H9 (cell line): Measurements from ENCODE around the gene EML1. TPM values are rescaled to one million over a fixed set of nuclear protein-coding genes. Genes with fewer than 3 reads are reported as not detected.

ENCODE experiments used
- DNase-seq: peaks from one replicate; pipeline ENCODE4 v3.0.0-alpha.2; 2017
- H2AFZ ChIP-seq: one replicate; pipeline ENCODE4 v1.6.1; 2013; ENCODE audit warnings: mild to moderate bottlenecking, low read length, control low read depth, moderate library complexity
- H2AK5ac ChIP-seq: 2 replicates; pipeline ENCODE4 v1.6.1; 2013; ENCODE audit warnings: low read length, control low read depth, mixed read lengths; ENCODE audit not compliant: insufficient read length
- H2BK120ac ChIP-seq: one replicate; pipeline ENCODE4 v1.6.1; 2013; ENCODE audit warnings: low read depth, mild to moderate bottlenecking, low read length, control low read depth, inconsistent platforms; ENCODE audit not compliant: poor library complexity, severe bottlenecking
- H2BK12ac ChIP-seq: 2 replicates; pipeline ENCODE4 v1.6.1; 2013; ENCODE audit warnings: low read length, control low read depth, mixed read lengths, low read depth; ENCODE audit not compliant: insufficient read length
- H2BK15ac ChIP-seq: 2 replicates; pipeline ENCODE4 v1.6.1; 2013; ENCODE audit warnings: low read depth, low read length, control low read depth
- H2BK20ac ChIP-seq: one replicate; pipeline ENCODE4 v1.6.1; 2013; ENCODE audit warnings: low read depth, mild to moderate bottlenecking, low read length, control low read depth, inconsistent platforms; ENCODE audit not compliant: poor library complexity, severe bottlenecking
- H2BK5ac ChIP-seq: 2 replicates; pipeline ENCODE4 v1.6.1; 2013; ENCODE audit warnings: low read length, control low read depth, mixed read lengths; ENCODE audit not compliant: insufficient read length
- H3K14ac ChIP-seq: 2 replicates; pipeline ENCODE4 v1.6.1; 2013; ENCODE audit warnings: low read length, control low read depth; ENCODE audit not compliant: insufficient read depth
- H3K18ac ChIP-seq: 2 replicates; pipeline ENCODE4 v1.6.1; 2013; ENCODE audit warnings: low read depth, mild to moderate bottlenecking, mixed read lengths, low read length, control low read depth; ENCODE audit not compliant: insufficient read length
- H3K23ac ChIP-seq: 2 replicates; pipeline ENCODE4 v1.6.1; 2013; ENCODE audit warnings: low read length, control low read depth, mixed read lengths, low read depth; ENCODE audit not compliant: insufficient read length
- H3K23me2 ChIP-seq: 2 replicates; pipeline ENCODE4 v1.6.1; 2013; ENCODE audit warnings: low read depth, mild to moderate bottlenecking, mixed read lengths, low read length, control low read depth; ENCODE audit not compliant: insufficient read length, poor library complexity, severe bottlenecking
- H3K27ac ChIP-seq: 2 replicates; pipeline ENCODE4 v1.5.1; 2013; ENCODE audit warnings: low read length, control low read depth, mixed read lengths, low read depth; ENCODE audit not compliant: insufficient read length
- H3K27me3 ChIP-seq: 2 replicates; pipeline ENCODE4 v1.6.1; 2013; ENCODE audit warnings: low read length, control low read depth, inconsistent platforms; ENCODE audit not compliant: insufficient read depth
- H3K4ac ChIP-seq: 2 replicates; pipeline ENCODE4 v1.6.1; 2013; ENCODE audit warnings: low read depth, mild to moderate bottlenecking, control low read depth, inconsistent platforms, low read length, moderate library complexity
- H3K4me1 ChIP-seq: 2 replicates; pipeline ENCODE4 v1.6.1; 2013; ENCODE audit warnings: low read length, control low read depth, inconsistent platforms; ENCODE audit not compliant: insufficient read depth
- H3K4me2 ChIP-seq: 2 replicates; pipeline ENCODE4 v1.6.1; 2013; ENCODE audit warnings: low read length, control low read depth, mixed read lengths; ENCODE audit not compliant: insufficient read length, insufficient read depth
- H3K56ac ChIP-seq: 2 replicates; pipeline ENCODE4 v1.6.1; 2013; ENCODE audit warnings: low read depth, mild to moderate bottlenecking, mixed read lengths, low read length, control low read depth; ENCODE audit not compliant: insufficient read length
- H3K79me1 ChIP-seq: 2 replicates; pipeline ENCODE4 v1.6.1; 2013; ENCODE audit warnings: low read depth, mild to moderate bottlenecking, moderate library complexity, low read length, control low read depth, inconsistent platforms; ENCODE audit not compliant: insufficient read depth, poor library complexity, severe bottlenecking
- H3K79me2 ChIP-seq: 2 replicates; pipeline ENCODE4 v1.6.1; 2013; ENCODE audit warnings: low read length, control low read depth, inconsistent platforms; ENCODE audit not compliant: insufficient read depth
- H3K9ac ChIP-seq: 2 replicates; pipeline ENCODE4 v1.6.1; 2013; ENCODE audit warnings: low read length, control low read depth, mixed read lengths; ENCODE audit not compliant: insufficient read length; ENCODE audit errors: extremely low read depth
- H3K9me3 ChIP-seq: one replicate; pipeline ENCODE4 v1.6.1; 2013; ENCODE audit warnings: low read depth, low read length, inconsistent platforms; ENCODE audit not compliant: control insufficient read depth
- H3T11ph ChIP-seq: one replicate; pipeline ENCODE4 v1.6.1; 2013; ENCODE audit warnings: mild to moderate bottlenecking, low read length, control low read depth, inconsistent platforms
- H4K20me1 ChIP-seq: one replicate; pipeline ENCODE4 v1.6.1; 2013; ENCODE audit not compliant: control insufficient read depth, insufficient read length, insufficient read depth
- H4K5ac ChIP-seq: 2 replicates; pipeline ENCODE4 v1.6.1; 2013; ENCODE audit warnings: low read depth, mild to moderate bottlenecking, mixed read lengths, low read length, control low read depth; ENCODE audit not compliant: insufficient read length
- H4K8ac ChIP-seq: replicated peaks from 2 replicates; pipeline ENCODE4 v1.6.1; 2013; ENCODE audit warnings: low read length, control low read depth, mixed read lengths, low read depth; ENCODE audit not compliant: insufficient read length
- H4K91ac ChIP-seq: 2 replicates; pipeline ENCODE4 v1.6.1; 2013; ENCODE audit warnings: low read depth, mild to moderate bottlenecking, moderate library complexity, mixed read lengths, low read length, control low read depth; ENCODE audit not compliant: insufficient read length
- H3K27ac Mint-ChIP-seq, 3 experiments: 2 replicates in 2 of 3; 3 replicates in 1 of 3; pipeline ENCODE4 v1.8.0; 2020 to 2021; ENCODE audit warnings: mixed read lengths in 3 of 3, mild to moderate bottlenecking in 1 of 3, moderate library complexity in 1 of 3
- H3K27me3 Mint-ChIP-seq: 2 replicates; pipeline ENCODE4 v1.8.0; 2021; ENCODE audit warnings: low read depth, mild to moderate bottlenecking, moderate library complexity, mixed read lengths
- H3K36me3 Mint-ChIP-seq, 3 experiments: 2 replicates in 2 of 3; 3 replicates in 1 of 3; pipeline ENCODE4 v1.8.0; 2020 to 2021; ENCODE audit warnings: low read depth in 3 of 3, mixed read lengths in 3 of 3; ENCODE audit not compliant: insufficient read depth in 1 of 3
- H3K4me1 Mint-ChIP-seq, 2 experiments: 2 replicates each; pipeline ENCODE4 v1.8.0; 2020; ENCODE audit warnings: mixed read lengths in 2 of 2
- H3K4me3 Mint-ChIP-seq, 2 experiments: 2 replicates in 1 of 2; 3 replicates in 1 of 2; pipeline ENCODE4 v1.8.0; 2020 to 2021; ENCODE audit warnings: mild to moderate bottlenecking in 2 of 2, mixed read lengths in 2 of 2, moderate library complexity in 1 of 2
- H3K9me3 Mint-ChIP-seq, 2 experiments: 2 replicates in 1 of 2; 3 replicates in 1 of 2; pipeline ENCODE4 v1.8.0; 2020; ENCODE audit warnings: mild to moderate bottlenecking in 2 of 2, mixed read lengths in 2 of 2, moderate library complexity in 1 of 2
- WGBS: extraction: QIAGEN DNeasy Blood & Tissue Kit; methylation state at CpG from one replicate; pipeline ENCODE4 v1.1.7; 2013; ENCODE audit warnings: missing lambda C conversion rate, low lambda C conversion rate, mixed read lengths; ENCODE audit not compliant: insufficient read length; ENCODE audit errors: extremely low coverage; 5-methylcytosine and 5-hydroxymethylcytosine counted together
- total RNA-seq: library from RNA; stranded (reverse); gene quantifications from 2 replicates; pipeline ENCODE4 v1.2.1, GENCODE V29; 2021
- TF ChIP-seq, protein P1 (sequence below): fragments of 200-600 bp; sonication (generic); conservative IDR thresholded peaks from 3 replicates; pipeline ENCODE4 v1.8.0; 2021; ENCODE audit warnings: antibody characterized with exemption, mild to moderate bottlenecking

Gene EML1
- total RNA-seq, 1 experiment from 2014 or later, result 16.7 TPM

DNA sequence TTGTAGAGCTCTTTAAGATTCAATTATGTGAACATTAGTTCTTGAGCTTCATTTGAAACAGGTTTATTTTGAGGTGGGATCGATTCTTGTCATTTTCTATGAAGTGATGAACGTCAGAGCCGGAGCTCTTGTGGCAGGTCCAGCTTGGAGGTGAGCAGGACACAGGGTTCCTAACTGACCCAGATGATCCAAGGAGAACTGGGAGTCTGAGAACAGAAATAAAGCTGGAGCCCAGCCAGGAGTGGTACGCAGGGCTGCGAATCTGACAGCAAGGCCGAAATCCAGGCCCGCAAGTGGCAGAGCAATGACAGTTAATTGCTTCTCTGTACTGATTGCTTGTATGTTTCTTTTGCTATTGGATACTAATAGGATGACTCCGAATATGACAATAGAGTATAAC is 46.5 kb downstream of the EML1 start:
- Mint-ChIP-seq H3K36me3 (no peaks in the 10 kb centered on the region; a peak in 1 of 7 replicates), H3K27ac (no peak overlapping the region), H3K9me3 (no peaks in the 10 kb centered on the region), H3K4me3 (no peak overlapping the region), H3K4me1 (peaks cover 41 to 45% of the 10 kb centered on the region in 2 experiments), H3K27me3 (peaks cover 10% of the 10 kb centered on the region)
- H2BK15ac ChIP-seq, result no peak overlapping the region
- no peak overlapping the region for H3K56ac ChIP-seq
- H4K8ac ChIP-seq, result no peak overlapping the region
- no CpG with 5 or more reads among the region's 8 CpGs for WGBS
- H4K5ac ChIP-seq, result no peak overlapping the region
- no peaks in the 10 kb centered on the region for H3K79me2 ChIP-seq
- H3K9me3 ChIP-seq, result no peaks in the 10 kb centered on the region
- no peak overlapping the region for H3K23ac ChIP-seq
- no peaks in the 10 kb centered on the region for H4K20me1 ChIP-seq
- peaks cover 10% of the 10 kb centered on the region for H3K4me1 ChIP-seq
- no peak overlapping the region for H4K91ac ChIP-seq
- no peak overlapping the region for H3K9ac ChIP-seq
- no peak overlapping the region for H3K14ac ChIP-seq
- no peak overlapping the region for H2AFZ ChIP-seq
- TF ChIP-seq, protein P1, sequence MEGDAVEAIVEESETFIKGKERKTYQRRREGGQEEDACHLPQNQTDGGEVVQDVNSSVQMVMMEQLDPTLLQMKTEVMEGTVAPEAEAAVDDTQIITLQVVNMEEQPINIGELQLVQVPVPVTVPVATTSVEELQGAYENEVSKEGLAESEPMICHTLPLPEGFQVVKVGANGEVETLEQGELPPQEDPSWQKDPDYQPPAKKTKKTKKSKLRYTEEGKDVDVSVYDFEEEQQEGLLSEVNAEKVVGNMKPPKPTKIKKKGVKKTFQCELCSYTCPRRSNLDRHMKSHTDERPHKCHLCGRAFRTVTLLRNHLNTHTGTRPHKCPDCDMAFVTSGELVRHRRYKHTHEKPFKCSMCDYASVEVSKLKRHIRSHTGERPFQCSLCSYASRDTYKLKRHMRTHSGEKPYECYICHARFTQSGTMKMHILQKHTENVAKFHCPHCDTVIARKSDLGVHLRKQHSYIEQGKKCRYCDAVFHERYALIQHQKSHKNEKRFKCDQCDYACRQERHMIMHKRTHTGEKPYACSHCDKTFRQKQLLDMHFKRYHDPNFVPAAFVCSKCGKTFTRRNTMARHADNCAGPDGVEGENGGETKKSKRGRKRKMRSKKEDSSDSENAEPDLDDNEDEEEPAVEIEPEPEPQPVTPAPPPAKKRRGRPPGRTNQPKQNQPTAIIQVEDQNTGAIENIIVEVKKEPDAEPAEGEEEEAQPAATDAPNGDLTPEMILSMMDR, result no peak
- no peaks in the 10 kb centered on the region for H3K23me2 ChIP-seq
- no peak overlapping the region for H2BK20ac ChIP-seq
- H3K79me1 ChIP-seq, result no peaks in the 10 kb centered on the region
- no peak overlapping the region for H2BK5ac ChIP-seq
- no peak overlapping the region for H3T11ph ChIP-seq
- H3K4me2 ChIP-seq, result no peak overlapping the region
- no peak overlapping the region for H3K4ac ChIP-seq
- H3K27me3 ChIP-seq, result 0 out of 2 replicates have a peak, but pooled peaks cover 2% of the 10 kb centered on the region
- no peak overlapping the region for H2BK12ac ChIP-seq
- H2BK120ac ChIP-seq, result no peak overlapping the region
- no peak for DNase-seq
- H3K27ac ChIP-seq, result no peak overlapping the region
- no peak overlapping the region for H2AK5ac ChIP-seq
- no peak overlapping the region for H3K18ac ChIP-seq
